Kasumi-1 (cell line): ENCODE data around the gene CDKN1C.

ENCODE experiments used
- DNase-seq, 2 experiments: peaks; one replicate each; lab custom pipeline; 2025; lab: John Stamatoyannopoulos, UW

CDKN1C gene

DNA sequence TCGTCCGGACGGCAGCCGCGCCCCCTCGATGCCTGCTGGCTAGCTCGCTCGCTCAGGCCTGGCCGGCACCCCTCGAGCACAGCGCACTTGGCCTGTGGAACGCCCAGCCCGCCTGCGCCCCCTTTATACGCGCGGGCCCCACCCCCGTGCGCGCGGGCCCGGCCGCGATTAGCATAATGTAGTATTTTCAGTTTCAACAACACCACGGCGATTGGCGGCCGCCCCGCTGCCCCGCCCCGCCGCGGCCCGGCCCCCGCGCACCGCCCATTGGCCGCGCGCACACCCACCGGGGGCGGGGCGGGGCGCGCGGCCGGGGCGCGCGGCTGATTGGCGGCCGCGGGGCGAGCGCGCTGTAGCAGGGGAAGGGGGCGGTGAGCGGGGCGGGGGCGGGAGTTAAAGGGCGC is at the start of gene CDKN1C:
Gene CDKN1C, minus strand, starts transcription at position 98 of the 404 bp plus-strand sequence. CDS start 319 bp downstream, outside the sequence.
- peak; percentile 24 to 42 for DNase-seq

DNA sequence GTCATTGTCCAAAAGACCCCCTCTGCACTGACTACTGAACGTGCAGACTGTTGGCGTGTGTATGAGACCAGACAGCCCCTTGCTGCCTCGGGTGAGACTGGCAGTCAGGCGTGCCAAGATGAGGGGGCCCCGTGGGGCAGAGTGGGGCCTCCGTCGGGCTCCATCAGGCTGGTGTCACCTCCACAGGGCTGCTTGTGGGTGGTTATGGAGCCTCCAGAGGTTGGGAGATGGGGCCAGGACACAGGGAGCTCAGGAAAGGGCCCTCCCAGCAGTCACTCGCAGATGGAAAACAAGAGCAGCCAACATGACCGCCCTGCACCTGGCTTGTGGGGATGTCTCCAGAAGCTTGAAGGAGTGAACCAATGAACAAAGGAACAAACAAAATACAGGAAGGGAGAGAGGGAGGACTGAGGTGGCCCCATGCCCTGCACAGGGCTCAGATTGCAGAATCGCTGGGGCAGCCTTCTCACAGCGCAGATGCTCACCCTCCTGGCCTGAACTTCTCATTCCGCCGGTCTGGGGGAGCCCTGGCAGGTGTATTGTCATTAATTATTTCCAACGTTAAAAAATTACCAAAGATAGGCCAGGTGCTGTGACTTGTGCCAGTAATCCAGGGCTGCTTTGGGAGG is 49.1 kb upstream of the CDKN1C start:
- DNase-seq, result no peak

DNA sequence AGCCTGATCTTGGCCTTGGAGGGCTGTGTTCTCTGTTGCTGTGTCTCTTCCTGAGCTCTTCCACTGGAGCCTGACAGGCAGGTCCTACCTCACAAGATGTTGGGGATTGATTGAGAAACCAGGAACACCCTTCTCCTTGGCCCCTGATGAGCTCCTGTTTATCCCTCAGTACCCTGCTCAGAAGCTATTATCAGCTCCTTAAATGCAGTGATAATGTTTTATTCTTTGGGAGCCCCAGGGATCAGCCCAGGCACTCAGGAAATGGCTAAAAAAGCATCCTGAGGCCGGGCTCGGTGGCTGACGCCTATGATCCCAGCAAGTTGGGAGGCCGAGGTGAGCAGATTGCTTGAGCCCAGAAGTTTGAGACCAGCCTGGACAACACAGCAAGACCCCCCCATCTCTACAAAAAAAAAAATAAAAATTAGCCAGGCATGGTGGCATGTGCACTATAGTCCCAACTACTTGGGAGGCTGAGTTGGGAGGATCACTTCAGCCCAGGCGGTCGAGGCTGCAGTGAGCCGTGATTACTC is 48.5 kb upstream of the CDKN1C start:
- DNase-seq, result no peak

DNA sequence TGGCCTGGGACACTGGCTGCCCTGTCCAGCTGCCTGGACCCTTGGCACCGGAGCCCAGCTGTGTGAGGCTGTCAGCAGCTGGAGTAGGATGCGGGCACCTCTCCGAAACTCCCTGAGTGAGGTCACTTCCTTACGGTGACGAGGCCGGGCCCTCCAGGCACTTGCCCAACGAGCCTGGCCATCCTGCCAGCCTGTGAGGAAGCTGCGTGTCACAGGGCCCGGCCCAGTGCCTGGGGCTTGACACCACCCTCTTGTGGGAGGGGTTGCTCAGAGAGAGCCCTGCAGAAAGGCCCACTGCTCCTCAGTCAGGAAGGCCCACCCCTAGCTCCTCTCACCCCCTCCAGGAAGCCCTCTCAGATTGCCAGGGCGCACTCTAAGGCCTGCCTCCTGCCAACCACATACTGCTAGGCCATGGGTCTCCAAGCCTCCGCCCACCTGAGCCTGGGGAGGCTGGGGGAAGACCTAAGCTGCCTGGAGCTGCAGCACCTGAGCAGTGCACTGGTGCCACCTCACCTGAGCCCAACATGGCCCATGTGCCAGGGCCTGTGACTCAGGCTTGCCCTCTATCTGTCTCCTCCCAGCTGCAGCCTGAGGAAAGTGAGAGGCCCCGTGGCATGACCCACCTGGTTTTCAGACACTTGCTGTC is 47.9 kb upstream of the CDKN1C start:
- peak; percentile 35 for DNase-seq

DNA sequence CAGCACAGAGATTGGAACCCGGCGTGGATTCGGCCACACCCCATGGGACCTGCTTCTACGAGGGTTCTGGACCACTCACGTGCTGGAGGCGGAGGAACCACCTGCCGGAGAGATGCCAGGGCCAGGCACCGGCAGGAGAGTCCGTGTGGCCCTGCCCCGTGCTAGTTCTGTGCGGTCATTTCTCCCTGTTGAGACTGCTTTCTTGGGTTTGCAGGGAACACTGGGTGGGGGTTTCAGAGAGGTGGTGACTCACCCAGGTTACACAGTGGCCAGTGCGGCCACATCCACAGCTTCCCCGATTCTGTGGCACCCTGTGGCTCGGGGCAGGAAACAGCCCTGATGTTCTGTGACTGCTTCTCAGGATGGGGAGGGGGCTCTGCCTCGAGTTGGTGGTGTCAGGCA is 47.3 kb upstream of the CDKN1C start:
- no peak for DNase-seq

DNA sequence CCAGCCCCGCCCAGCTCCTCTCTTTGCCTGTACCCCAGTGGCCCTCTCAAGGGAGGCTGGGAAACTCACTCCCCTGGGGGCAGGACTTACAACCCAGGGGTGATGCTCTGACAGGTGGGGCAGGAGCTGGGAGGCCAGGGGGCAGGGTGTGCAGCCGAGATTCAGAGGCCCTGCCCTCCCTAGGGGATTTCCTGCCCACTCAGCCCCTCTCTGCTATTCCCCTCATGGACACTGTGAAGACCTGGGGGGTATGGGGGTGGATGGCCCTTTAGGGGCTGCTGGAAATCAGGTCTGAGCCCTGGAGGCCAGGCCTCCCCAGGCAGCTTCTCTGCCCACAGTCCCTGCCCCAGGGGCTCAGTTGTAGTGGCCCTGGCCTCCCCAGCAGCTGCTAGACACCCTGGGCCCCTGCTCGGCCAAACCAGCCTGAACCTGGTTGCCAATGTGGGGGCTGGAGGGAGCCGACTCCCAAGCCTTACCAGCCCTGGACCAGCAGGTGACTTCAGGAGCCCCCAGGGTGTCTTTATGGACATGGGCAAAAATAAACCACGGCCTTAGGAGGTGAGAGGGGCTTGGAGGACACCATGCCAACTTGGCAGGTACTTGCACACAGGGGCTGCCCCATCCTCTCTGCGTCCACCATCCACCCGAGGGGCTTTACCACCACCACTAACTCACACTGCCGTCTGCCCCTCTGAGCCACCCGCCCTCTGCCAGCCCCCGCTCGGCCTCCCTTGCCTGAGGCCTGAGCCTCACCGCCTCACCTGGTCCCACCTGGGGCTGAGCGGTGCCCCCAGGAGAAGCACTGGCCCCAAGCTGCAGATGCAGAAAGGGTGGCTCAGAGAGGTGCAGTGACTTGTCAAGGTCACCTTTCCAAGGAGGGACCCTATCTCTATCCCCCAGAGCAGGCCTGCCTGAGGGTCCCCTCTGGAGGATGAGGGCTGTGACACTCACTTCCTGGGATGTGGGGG is 46.5 kb upstream of the CDKN1C start:
- DNase-seq, result no peak

DNA sequence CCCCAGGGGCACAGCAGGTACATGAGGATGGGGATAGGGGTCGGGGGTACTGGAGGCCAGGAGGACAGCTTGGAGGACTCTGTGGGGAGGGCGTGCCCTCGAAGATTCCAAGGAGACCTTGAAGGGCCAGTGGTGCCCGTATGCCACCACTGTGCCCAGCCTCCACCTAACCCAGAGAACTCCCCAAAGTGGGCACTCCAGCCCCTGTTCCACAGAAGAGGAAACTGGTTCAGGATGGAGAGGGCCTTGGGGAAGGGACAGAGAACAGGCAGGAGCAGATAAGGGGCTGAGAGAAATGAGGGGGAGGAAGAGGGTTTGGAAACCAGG is 45.8 kb upstream of the CDKN1C start:
- DNase-seq, result no peak

DNA sequence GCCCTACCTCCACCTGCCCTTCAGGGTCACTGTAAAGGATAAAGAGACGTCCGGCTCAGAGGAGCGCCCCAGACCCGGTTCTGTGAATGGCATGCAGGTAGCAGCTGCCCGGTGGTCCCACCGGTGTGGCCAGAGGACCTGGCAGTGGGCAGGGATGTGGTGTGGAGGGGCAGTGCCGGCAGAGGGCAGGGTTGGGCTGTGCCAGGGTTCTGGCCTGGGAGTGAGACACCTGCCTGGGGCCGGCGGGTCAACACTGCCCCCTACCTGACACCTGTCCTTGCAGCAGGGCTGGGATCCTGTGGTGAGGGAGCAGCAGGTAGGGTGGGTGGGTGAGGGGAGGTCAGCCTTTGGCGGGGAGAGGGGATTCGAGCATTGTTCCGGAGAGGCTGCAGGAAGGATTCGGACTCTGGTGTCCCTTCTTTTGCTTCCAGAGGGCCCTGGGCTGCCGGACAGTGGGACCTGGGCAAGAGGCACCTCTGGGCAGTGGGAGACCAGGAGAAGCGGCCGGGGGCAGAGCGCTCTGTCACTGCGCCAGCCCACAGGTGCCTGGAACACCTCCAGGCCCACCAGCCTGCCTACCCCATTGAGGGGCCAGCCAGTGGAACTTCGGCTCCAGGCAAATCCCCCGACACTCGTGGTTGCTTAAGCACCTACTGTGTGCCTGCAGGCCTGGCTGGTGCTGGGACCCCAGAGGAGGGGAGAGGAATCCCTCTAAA is 45.3 kb upstream of the CDKN1C start:
- DNase-seq, result no peak

DNA sequence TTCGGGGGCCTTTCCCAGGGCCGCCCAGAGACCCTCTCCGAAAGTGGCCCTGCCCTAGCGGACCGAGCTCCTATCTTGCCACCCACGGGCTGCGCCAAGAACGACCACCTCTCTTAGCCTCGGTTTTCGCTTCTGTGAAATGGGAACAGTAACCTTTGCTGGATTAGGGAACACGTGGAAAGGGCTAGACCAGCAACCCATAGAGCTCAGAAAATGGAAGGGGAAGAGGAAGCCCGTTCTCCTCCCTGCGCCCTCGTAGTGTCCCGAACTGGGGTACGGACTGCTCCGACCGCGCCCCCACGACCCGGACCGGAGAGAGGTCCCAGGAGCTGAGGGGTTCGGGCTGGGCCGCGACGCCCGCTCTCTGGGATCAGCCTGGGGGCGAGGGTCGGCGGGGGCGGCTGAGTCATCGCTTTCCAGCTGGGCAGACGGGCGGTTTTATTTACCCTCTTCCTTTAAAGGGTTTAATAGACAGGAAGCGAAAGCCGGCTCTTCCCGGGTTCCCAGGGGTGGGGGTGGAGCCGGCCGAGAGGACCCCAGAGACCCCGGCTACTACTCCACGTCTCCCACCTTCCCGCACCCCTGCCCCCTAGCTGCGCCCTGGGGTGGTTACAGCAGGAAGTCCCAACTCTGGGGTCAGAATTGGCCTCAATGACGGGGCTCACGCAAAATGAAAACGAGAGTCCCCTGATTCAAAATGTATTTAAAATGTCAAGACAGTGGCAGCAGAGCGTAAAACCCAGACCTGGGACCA is 44.6 kb upstream of the CDKN1C start:
- peak; percentile 22 to 30 for DNase-seq

DNA sequence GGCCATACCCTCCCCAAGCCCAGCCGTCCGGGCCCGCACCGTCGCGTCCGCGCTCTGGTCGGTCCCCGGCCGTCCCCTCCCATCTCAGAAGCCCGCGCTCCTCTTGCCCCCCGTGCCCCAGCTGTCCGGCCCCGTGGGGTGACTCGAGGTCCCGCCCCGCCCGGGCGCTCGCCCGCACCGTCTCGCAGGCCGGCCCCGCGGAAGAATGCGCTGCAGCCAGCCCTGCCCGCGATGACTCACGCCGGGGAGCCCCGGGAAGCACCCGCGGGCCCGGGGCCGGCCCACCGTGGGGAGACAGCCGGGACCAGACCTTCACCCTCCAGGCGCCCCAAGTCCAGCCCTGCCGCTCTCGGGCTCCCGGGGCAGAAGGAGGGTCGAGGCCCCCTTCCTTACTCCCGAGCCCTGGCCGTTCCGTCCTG is 44.0 kb upstream of the CDKN1C start:
- no peak for DNase-seq

DNA sequence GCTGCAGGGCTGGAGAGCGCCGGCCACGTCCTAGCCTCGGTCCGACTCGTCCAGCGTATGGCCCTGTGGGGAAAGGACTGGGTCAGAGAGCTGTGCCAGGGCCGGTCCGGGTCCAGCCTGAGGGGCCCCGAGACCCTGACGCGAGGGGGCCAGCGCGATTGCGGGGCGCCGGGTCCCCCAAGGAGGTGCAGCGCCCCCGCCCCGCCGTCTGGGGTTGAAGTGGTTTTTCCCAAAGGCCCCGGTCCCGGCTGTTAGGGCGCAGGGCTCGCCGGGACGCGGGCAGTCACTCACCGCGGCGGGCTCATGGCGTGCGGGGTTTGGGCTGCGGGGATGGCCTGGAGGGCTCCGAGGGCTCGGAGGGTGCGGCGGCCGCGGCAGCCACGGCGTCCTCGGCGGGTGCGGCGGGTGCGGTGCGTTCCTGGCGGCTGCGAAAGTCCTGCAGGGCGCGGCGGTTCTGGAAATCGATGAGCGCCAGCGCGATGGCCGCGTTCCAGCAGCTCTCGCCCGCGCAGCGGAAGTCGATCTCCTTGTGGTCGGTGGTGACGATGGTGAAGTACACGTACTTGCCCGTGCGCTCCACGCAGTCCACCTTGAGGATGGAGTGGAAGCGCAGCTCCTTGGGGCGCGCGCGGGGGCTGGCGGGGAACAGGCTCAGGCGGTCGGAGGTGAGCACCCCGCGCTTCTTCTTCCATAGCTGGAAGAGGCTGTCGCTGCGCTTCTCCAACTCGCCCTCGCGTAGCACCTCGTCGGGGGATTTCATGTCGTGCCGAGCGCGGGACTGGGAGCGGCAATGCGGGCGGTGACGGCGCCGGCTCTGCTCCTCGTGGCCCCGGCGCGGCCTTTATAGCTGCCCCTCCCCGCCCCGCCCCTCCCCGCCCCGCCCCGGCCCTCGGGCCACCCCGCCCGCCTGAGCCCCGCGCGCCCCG is 43.3 kb upstream of the CDKN1C start, which contains the start of gene PHLDA2:
Gene PHLDA2, minus strand, starts transcription at position 816 of the 926 bp plus-strand sequence. Its CDS starts 56 bp downstream, at position 760.
- no peak for DNase-seq

DNA sequence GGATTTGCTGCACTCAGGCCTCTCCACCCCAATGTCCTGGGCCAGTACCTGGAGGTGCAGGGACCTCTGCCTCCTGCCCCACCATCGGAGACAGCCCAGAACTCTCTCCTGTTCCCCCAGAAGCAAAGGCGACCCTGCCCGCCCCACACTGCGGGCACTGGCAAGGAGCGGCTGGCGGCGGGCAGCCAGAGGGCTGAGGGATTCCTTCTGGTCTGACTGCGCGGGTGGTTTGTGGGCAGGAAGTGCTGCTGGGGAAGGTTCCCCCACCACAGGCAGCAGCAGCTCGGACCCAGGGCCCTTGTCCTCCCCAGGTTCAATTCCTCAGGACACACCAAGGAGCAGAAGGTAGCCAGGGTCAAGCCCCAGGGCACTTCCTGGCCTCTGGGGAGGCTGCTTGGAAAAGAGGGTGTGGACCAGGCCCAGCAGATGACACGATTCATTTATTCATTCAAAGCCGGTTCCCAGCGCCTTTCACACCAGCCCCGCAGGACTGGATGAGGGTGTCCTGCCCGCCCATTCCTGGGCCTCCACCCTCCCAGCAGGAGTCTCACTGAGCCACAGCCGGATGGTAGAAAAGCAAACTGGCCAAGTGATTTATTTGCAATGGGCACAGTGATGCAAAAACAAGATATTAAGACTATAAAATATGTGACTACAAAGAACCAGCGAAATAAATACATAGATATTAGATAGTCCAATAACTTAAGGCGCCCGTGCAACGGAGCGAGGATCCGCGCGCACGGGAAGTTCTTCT is 42.5 kb upstream of the CDKN1C start:
- DNase-seq, result no peak

DNA sequence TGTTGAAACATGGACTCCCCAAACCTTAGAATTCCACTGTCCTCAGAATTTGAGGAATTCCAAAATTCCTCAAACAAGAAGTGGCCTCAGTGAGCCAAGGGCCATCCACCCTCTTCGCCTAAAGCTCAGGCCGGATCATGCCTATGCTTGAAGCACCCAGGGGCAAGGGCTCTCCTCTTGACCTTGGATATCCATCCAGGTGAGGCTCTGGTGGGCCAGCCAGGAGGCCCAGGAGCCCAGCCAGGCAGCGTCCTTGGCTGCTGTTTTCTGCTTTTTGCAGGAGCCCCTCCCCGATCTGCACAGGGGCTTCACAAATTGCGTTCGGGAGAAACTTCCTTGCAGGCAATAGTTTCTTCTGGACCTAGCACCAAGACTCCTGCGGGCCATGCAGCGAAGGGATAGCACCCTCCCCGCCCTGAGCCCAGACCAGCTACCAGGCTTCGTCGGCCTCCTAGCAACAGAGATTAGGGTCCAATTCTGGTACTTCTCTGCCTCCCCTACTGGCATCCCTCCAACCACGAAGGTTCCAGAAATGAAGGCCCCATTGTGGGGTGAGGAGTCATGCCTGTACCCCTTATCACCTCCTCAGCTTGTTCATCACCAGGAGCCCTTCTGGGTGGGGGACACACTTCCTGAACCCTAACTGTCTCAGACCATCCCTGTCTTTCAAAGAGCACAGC is 41.7 kb upstream of the CDKN1C start:
- no peak for DNase-seq

DNA sequence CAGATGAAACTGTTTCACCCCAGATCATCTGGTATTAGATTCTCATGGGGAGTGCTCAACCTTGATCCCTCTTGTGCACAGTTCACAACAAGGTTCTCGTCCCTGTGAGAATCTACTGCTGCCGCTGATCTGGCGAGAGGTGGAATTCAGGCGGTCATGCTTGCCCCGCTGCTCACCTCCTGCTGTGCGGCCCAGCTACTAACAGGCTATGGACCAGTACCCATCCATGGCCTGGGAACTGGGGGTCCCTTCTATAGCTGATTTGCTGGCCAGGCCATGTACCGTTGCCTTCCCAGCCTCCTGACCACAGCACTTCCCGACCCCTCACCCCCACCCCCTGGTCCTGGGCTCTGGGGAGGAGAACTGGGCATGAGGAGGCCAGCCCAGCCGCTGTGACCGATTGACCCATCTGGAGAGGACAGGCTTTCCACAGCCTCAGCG is 41.1 kb upstream of the CDKN1C start:
- DNase-seq, result no peak

DNA sequence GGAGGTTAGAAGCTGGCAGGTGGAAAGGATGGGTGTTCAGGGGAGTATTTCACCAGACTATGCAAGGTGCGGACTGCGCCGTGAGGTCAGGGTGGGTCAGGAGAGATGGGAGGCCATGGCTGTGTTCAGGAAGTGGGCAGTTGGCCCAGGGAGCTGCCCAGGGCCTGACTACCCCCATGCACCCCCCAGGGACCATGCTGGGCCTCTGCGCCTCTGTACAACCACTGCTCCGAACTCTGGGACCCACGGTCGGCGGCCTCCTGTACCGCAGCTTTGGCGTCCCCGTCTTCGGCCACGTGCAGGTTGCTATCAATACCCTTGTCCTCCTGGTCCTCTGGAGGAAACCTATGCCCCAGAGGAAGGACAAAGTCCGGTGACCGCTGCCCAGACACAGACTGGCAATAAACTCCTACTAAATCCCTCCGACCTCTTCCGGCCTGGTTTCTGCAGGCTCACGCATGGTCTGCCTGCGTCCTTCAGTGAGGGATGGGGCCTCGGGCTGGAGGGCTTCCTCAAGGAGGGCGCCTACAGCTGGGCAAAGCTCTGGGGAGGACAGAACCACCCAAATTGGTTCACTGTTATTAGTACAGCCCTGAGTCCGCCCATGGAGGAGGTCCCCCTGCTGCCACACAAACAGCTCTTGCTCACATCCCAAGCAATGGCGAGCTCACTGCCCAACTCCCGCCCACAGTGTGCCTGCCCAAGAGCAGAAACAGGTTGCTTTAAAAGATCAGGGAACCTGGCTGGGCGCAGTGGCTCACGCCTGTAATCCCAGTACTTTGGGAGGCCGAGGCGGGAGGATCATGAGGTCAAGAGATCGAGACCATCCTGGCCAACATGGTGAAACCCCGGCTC is 39.5 kb upstream of the CDKN1C start:
- DNase-seq, result no peak

DNA sequence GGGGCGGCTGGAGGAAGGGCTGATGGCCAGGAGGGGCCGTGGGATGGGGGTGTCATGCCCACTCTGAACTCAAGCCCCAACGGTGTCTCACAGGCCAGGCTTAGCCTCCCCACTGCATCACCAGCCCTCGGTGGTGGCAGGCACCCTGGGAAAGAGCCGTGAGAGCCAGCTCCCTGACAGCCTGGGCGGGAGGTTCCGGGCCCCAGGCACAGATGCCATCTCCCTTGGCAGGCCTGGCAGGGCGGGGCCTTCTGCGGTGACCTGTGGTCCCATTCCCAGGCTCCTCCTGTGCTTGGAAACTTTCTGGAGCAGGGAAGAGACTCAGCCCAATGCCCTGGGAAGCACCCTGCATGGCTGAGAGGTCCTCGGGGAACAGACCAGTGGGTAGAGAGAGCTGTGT is 38.8 kb upstream of the CDKN1C start:
- no peak for DNase-seq
